GM10266 (cell line): Measurements from ENCODE around the gene ZNF804B.

Source experiments
- DNase-seq: peaks from one replicate; pipeline ENCODE4 v3.0.0; 2012; ENCODE audit errors: extremely low spot score
- TF ChIP-seq, protein P1 (sequence below): IDR thresholded peaks from 2 replicates; pipeline ENCODE4 v1.5.1; 2012; ENCODE audit warnings: mild to moderate bottlenecking, low read depth; ENCODE audit not compliant: control insufficient read depth, insufficient read depth; ENCODE audit errors: missing control alignments

The ZNF804B gene

DNA sequence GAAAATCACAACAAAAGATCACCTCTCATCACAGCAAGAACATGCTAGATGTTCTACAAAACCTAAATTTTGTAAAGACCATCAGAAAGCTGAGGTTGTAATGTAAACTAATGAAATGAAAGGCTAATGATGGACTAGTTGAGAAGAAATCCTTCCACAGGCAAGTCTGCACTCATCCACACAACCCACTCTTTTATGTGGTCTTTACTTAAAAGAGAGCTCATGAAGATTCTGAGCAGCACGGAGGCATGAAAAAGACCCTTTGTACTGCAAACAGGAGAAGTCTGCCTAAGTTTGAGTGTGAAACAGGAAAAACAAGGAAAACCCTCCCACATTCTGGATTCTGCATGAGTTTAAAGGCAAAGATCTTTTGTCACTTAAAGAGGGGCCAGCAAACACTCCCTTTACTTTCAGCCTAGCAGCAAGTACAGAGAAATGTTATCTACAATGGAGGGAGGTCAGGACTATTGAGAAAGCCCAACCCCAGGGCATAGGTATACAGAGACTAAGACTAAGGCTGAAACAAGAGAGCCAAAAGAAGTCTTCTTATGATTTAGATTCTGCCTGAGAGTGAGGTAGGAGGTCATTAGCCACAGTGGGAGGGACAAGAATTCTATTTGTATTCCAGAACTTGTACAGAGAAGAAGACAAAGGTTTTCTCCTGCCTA, 557.2 kb downstream of the ZNF804B start:
- TF ChIP-seq, protein P1, sequence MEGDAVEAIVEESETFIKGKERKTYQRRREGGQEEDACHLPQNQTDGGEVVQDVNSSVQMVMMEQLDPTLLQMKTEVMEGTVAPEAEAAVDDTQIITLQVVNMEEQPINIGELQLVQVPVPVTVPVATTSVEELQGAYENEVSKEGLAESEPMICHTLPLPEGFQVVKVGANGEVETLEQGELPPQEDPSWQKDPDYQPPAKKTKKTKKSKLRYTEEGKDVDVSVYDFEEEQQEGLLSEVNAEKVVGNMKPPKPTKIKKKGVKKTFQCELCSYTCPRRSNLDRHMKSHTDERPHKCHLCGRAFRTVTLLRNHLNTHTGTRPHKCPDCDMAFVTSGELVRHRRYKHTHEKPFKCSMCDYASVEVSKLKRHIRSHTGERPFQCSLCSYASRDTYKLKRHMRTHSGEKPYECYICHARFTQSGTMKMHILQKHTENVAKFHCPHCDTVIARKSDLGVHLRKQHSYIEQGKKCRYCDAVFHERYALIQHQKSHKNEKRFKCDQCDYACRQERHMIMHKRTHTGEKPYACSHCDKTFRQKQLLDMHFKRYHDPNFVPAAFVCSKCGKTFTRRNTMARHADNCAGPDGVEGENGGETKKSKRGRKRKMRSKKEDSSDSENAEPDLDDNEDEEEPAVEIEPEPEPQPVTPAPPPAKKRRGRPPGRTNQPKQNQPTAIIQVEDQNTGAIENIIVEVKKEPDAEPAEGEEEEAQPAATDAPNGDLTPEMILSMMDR: no peak
- no peak for DNase-seq

DNA sequence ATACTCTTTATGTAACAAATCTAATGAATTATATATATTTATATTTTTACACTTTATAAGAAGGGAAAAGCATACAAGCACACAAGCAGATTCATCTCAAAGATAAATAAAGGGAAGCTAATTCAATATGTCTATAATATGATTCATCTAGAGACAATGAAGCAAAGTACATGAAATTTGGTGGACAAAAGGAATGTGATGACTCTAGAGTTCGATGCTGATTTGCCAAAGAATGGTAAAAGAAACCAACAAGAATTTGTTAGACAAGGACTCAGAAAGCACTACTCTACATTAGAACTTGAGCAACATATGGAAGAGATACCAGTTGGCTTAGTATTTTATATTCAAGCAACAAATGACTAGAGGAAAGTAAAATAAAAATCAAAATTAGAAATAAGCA, 572.5 kb downstream of the ZNF804B start:
- DNase-seq: no peak
- TF ChIP-seq, protein P1: no peak

DNA sequence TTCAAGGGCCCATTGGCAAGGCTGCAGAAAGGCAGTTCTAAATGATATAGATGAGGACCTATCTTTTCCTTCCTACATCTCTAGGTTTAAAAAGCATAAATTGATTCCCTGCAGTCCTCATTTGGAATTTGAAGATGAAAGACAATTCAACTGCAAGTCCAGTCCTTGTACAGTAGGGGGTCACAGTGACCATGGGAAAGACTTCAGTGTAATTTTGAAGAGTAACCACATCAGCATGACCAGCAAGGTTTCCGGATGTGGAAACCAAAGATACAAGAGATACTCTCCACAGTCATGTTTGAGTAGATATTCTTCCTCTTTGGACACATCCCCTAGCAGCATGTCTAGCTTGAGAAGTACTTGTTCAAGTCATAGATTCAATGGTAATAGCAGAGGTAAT, 575.3 kb downstream of the ZNF804B start:
- DNase-seq: no peak
- TF ChIP-seq, protein P1: no peak

DNA sequence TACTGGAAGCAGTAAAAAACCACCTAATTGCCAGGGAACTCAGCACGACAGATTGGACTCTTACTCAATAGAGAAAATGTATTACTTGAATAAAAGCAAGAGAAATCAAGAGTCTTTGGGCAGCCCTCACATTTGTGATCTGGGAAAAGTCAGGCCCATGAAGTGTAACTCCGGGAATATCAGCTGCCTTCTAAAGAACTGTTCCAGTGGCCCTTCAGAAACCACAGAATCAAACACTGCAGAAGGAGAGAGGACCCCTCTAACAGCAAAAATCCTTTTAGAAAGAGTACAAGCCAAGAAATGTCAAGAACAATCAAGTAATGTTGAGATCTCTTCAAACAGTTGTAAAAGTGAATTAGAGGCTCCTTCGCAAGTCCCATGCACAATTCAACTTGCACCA, 576.0 kb downstream of the ZNF804B start:
- DNase-seq: no peak
- TF ChIP-seq, protein P1: no peak

DNA sequence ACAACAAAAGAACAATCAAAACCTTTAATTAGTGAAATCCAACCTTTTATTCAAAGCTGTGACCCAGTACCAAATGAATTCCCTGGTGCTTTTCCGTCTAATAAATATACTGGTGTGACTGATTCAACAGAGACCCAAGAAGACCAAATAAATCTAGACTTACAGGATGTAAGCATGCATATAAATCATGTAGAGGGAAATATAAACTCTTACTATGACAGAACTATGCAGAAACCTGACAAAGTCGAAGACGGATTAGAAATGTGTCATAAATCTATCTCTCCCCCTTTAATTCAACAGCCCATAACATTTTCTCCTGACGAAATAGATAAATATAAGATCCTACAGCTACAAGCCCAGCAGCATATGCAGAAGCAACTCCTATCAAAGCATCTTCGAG, 576.6 kb downstream of the ZNF804B start:
- TF ChIP-seq, protein P1: no peak
- DNase-seq: no peak

DNA sequence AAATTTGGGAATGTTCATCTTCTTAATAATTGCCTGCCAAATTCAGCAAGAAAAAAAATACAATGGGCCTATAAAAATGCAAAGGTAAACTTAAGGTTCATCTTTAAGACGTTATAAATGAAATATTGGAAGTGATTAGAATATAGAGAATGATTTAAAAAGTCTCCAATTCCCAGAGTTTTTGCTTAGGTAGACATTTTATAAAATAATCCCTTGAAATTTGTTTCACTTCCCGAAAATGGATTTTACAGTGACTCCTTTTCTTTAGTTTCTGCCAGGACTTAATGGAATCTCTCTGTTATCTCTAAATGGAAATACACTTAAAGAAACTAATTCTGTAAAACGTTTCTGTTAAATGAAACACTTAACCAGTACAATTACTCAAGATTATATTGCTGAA, 580.2 kb downstream of the ZNF804B start:
- no peak for DNase-seq
- TF ChIP-seq, protein P1: no peak

DNA sequence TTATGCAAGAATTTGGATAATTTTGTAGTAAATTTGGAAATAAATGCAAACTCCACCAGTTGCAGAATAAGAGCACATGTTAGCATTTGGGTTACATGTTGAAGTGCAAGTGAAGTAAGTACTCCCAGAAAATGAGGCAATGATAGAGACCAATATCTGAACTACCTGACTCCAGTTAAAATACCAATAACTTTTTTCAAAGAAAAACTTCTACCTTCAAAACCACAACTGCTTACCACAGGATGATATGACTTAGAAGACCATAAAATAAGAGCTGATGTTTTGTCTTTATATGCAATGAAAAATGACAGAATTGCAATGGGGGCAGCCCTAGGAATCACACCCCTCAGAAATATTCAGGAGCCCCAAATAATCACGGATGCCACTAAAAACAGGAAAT, 597.6 kb downstream of the ZNF804B start:
- DNase-seq: no peak
- TF ChIP-seq, protein P1: no peak
